GM19455 (cell line): ENCODE results near the gene OR5H2.

Source experiments
- ATAC-seq: cut with Tn5 transposase; IDR thresholded peaks from one replicate; pipeline ENCODE4 v1.9.1; 2021; ENCODE audit not compliant: unreplicated experiment

Gene OR5H2

DNA sequence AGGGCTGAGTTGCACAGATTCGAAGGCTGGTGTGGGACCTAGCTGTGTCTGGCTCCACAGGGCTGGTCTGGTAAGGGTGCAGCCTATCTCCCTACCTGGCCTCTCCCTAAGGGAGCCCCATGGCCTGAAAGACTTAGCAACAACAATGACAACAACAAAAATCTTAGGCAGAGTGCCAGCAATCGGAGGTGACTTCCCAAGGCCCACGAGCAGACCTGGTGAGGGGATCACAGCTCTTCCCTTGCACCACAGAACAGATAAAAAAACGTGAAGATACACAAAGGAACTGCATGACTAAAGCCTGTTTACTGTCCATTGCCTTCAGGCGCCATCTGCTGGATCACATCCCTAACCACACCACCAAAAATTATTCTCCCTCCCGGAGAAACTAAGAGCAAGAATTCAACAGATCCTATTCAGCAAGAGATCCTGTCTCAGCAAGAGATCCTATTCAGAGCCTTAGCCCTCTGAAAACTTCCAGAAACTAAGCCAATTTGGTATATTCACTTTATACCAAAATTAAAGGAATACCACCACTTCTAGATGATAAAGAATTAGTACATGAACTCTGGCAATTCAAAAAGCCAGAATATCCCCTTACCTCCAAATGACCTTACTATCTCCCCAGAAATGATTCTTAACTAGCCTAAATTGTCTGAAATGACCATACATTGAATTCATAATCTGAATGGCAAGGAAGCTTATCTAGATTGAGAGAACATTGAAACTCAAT, 47.3 kb downstream of the OR5H2 start:
- ATAC-seq, result peak; percentile 68

DNA sequence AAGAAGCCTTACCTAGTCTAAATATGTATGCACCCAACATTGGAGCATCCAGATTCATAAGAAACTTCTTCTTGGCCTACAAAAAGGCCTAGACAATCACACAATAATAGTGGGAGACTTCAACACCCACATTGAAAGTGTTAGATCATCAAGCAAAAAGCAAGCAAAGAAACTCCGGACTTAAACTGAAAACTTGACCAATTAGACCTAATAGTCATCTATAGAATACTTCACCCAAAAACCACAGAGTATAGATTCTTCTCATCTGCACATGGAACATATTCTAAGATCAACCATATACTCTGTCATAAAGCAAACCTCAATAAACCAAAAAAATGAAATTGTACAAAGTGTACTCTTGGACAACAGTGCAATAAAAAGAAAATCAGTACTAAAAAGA, 49.0 kb downstream of the OR5H2 start:
- no peak for ATAC-seq
